HepG2 (cell line): ENCODE measurements around the gene BSND. TPM values are rescaled to one million over a fixed set of nuclear protein-coding genes. Genes with fewer than 3 reads are reported as not detected.

ENCODE experiments used
- ATAC-seq: fragments of 200-7000 bp; cut with Tn5 transposase; 3 replicates; pipeline ENCODE4 v1.9.1; 2020; ENCODE audit warnings: mild to moderate bottlenecking, moderate library complexity
- BruUV-seq: library from RNA; stranded (reverse); fragments of 400-500 nt; replicated peaks from 2 replicates; lab custom pipeline; 2021; lab: Mats Ljungman, UMichigan
- CTCF ChIA-PET: fragments of 300-600 bp; formaldehyde crosslinking; extraction: SDS; loops from one replicate; lab custom pipeline; 2021; ENCODE audit warnings: low total read pairs, inconsistent platforms, low intra/inter-chr PET ratio; lab: Yijun Ruan, JAX
- POLR2A ChIA-PET: fragments of 350-600 bp; sonication (Branson Sonifier 250); formaldehyde crosslinking; loops from one replicate; lab custom pipeline; 2020; ENCODE audit warnings: antibody characterized with exemption, inconsistent platforms; lab: Yijun Ruan, JAX
- DNase-seq: peaks from one replicate; pipeline ENCODE4 v3.0.0-alpha.2; 2015; ENCODE audit warnings: low spot score
- FAIRE-seq: peaks from 3 replicates; lab custom pipeline; 2011; peaks lifted over from hg19 to GRCh38; lab: Jason Lieb, UNC
- H2AFZ ChIP-seq: one replicate; pipeline ENCODE4 v1.6.1; 2011; ENCODE audit warnings: low read length, inconsistent platforms
- H3K27ac ChIP-seq: fragments of 300-600 bp; 3 replicates; pipeline ENCODE4 v1.8.0; 2011; ENCODE audit warnings: mixed run types, mild to moderate bottlenecking, mixed read lengths, low read length, inconsistent platforms; ENCODE audit not compliant: insufficient read depth; ENCODE audit errors: extremely low read length
- H3K27me3 ChIP-seq, 2 experiments: fragments of 200-600 bp in 1 of 2; 2 replicates in 1 of 2; 3 replicates in 1 of 2; pipeline versions ENCODE4 v1.6.0 to v1.8.0; 2011; ENCODE audit warnings: low read length in 2 of 2, mild to moderate bottlenecking in 2 of 2, moderate library complexity in 2 of 2, inconsistent platforms in 1 of 2; ENCODE audit not compliant: insufficient read depth in 2 of 2, control insufficient read depth in 1 of 2
- H3K36me3 ChIP-seq, 2 experiments: fragments of 200-600 bp in 1 of 2; replicated peaks in 1 of 2; 2 replicates in 1 of 2; 3 replicates in 1 of 2; pipeline versions ENCODE4 v1.5.1 to v1.8.0; 2011; ENCODE audit warnings: low read length in 2 of 2, inconsistent platforms in 1 of 2; ENCODE audit not compliant: insufficient read depth in 2 of 2, control insufficient read depth in 1 of 2
- H3K4me1 ChIP-seq: 2 replicates; pipeline ENCODE4 v1.5.1; 2012; ENCODE audit warnings: low read length, inconsistent platforms; ENCODE audit not compliant: insufficient read depth
- H3K4me2 ChIP-seq: 2 replicates; pipeline ENCODE4 v1.6.0; 2011; ENCODE audit warnings: low read depth, low read length, inconsistent platforms
- H3K4me3 ChIP-seq, 3 experiments: fragments of 200-600 bp in 1 of 3; sonication (generic), shearing (Covaris generic) in 1 of 3; replicated peaks in 1 of 3; 2 replicates each; pipeline ENCODE4 v1.5.1; 2011 to 2016; ENCODE audit warnings: low read length in 3 of 3, inconsistent platforms in 2 of 3, low read depth in 2 of 3, mild to moderate bottlenecking in 2 of 3, control low read depth in 1 of 3, mixed read lengths in 1 of 3; ENCODE audit not compliant: insufficient read depth in 1 of 3
- H3K79me2 ChIP-seq: one replicate; pipeline ENCODE4 v1.6.1; 2011; ENCODE audit warnings: low read length, inconsistent platforms; ENCODE audit not compliant: insufficient read depth
- H3K9ac ChIP-seq: 2 replicates; pipeline ENCODE4 v1.6.0; 2011; ENCODE audit warnings: mild to moderate bottlenecking, low read depth, low read length, inconsistent platforms; ENCODE audit not compliant: insufficient read depth
- H3K9me3 ChIP-seq: 2 replicates; pipeline ENCODE4 v1.5.1; 2012; ENCODE audit warnings: mild to moderate bottlenecking, low read length
- H4K20me1 ChIP-seq: 2 replicates; pipeline ENCODE4 v1.6.0; 2011; ENCODE audit warnings: inconsistent platforms, mild to moderate bottlenecking, low read length, moderate library complexity; ENCODE audit not compliant: insufficient read depth
- AFF4 ChIP-seq: sonication (generic); formaldehyde crosslinking; IDR thresholded peaks from 2 replicates; pipeline ENCODE4 v1.4.0; 2020; ENCODE audit warnings: missing genetic modification reagents
- HOXA3 ChIP-seq: sonication (generic); formaldehyde crosslinking; IDR thresholded peaks from 2 replicates; pipeline ENCODE4 v1.5.0; 2020; ENCODE audit warnings: missing genetic modification reagents
- PPARG ChIP-seq: conservative IDR thresholded peaks from 2 replicates; pipeline ENCODE4 v1.6.1; 2016; ENCODE audit warnings: missing biosample characterization, missing genetic modification reagents
- ZBTB26 ChIP-seq: IDR thresholded peaks from 2 replicates; pipeline ENCODE4 v1.6.1; 2016; ENCODE audit warnings: missing compliant biosample characterization, missing genetic modification reagents, borderline replicate concordance
- ZBTB4 ChIP-seq: sonication (generic); formaldehyde crosslinking; IDR thresholded peaks from 2 replicates; pipeline ENCODE4 v1.4.0; 2020; ENCODE audit warnings: missing genetic modification reagents, mild to moderate bottlenecking, borderline replicate concordance
- ZNF503 ChIP-seq: sonication (generic); formaldehyde crosslinking; IDR thresholded peaks from 2 replicates; pipeline ENCODE4 v1.4.0; 2020; ENCODE audit warnings: missing genetic modification reagents
- WGBS: methylation state at CpG from one replicate; pipeline ENCODE4 v1.1.6; 2017; ENCODE audit warnings: low lambda C conversion rate; 5-methylcytosine and 5-hydroxymethylcytosine counted together
- in situ Hi-C: cut with HindIII; loops from 2 replicates; pipeline ENCODE4 v1.10.0; 2017; ENCODE audit warnings: low pct_unique_long_range_greater_than_20kb; ENCODE audit not compliant: extremely low pct_ligation_motif_present
- intact Hi-C: fragments of 100-400 bp; cut with micrococcal nuclease; formaldehyde crosslinking; loops from one replicate; pipeline ENCODE4 v1.10.0; 2022; ENCODE audit not compliant: unreplicated experiment
- polyA plus RNA-seq, 8 experiments: library from polyadenylated mRNA; depleted of rRNA in 3 of 8; stranded (reverse) in 7 of 8; unstranded in 1 of 8; fragments of >200 nt; fragmentation: Illumina TruSeq in 4 of 8; extraction: Trizol in 4 of 8; gene quantifications; 2 replicates each; pipeline versions ENCODE4 v1.2.1 to v1.2.3, GENCODE V29; 2011 to 2016; ENCODE audit warnings: low read depth in 4 of 8, missing spikeins in 1 of 8, mixed read lengths in 1 of 8; ENCODE audit not compliant: insufficient read depth in 1 of 8
- total RNA-seq, 5 experiments: library from RNA; depleted of rRNA; stranded (reverse); fragments of >200 nt; fragmentation: Illumina TruSeq; extraction: Trizol; gene quantifications; 2 replicates each; pipeline ENCODE4 v1.2.3, GENCODE V29; 2016; ENCODE audit warnings: low read depth in 1 of 5

The BSND gene
- total and polyA plus RNA-seq, 2 of the 13 experiments (the other 11 are each of a cell fraction or from before 2014, with no cell fraction given): not detected

- TF ChIP-seq ZBTB4 (CRISPR knock-in tag) (no peak), ZBTB26 (CRISPR knock-in tag) (0 out of 2 replicates have a peak, but pooled peaks have one; percentile 8), HOXA3 (no peak)
Measured at GRCh38 chr1:55040083-55040932, 41.6 kb downstream of the BSND start (continued).

- CTCF ChIA-PET: no interaction called here
- peak overlapping the region; percentile 94 for H3K4me2 ChIP-seq
- in situ Hi-C loops (no loop called here), intact Hi-C loops (no loop called here)
- H3K36me3 ChIP-seq: peaks cover 3 to 19% of the 10 kb centered on the region in 2 experiments
- no peaks in the 10 kb centered on the region; a peak in 1 of 5 replicates for H3K27me3 ChIP-seq
- POLR2A ChIA-PET: interaction anchor here (1.6 kb wide), 1 partner anchor 9 kb away, joined by 5 read pairs; no protein-coding TSS in a partner anchor
- no peak overlapping the region for H2AFZ ChIP-seq
- peaks cover 75% of the 10 kb centered on the region for H3K4me1 ChIP-seq
- 11% methylated on average over 3 of the region's 5 CpGs for WGBS
- peak overlapping the region; percentile 69 to 87 (median 76) for H3K4me3 ChIP-seq
- no peak for ATAC-seq
- H3K27ac ChIP-seq: peak overlapping the region; percentile 82
- H3K9ac ChIP-seq: peak overlapping the region; percentile 77
- no peaks in the 10 kb centered on the region for H3K9me3 ChIP-seq
- H4K20me1 ChIP-seq: peaks cover 42% of the 10 kb centered on the region
- FAIRE-seq: peak; percentile 18
- H3K79me2 ChIP-seq: peaks cover 66% of the 10 kb centered on the region
- no TSS peak for BruUV-seq
- DNase-seq: no peak
- no peak for TF ChIP-seq AFF4 (CRISPR knock-in tag)
- no peak for TF ChIP-seq ZNF503 (CRISPR knock-in tag)
- TF ChIP-seq PPARG (CRISPR knock-in tag): no peak
Measured at GRCh38 chr1:55040933-55041494, 42.3 kb downstream of the BSND start.
